HG02763 (cell line): Measurements from ENCODE around the gene DCHS2.
"Not testable (repeated sequence)": the region's sequence is repeated elsewhere in the genome, so short reads cannot be mapped to it uniquely, and the experiment has no call there.

ENCODE experiments used
- ATAC-seq: cut with Tn5 transposase; IDR thresholded peaks from one replicate; pipeline ENCODE4 v1.9.1; 2021; ENCODE audit warnings: mild to moderate bottlenecking, moderate library complexity; ENCODE audit not compliant: unreplicated experiment

DCHS2 gene

GRCh38 chr4:154222875-154223274, 268.7 kb downstream of the DCHS2 start:
- ATAC-seq: no peak

GRCh38 chr4:154218051-154218450, 273.5 kb downstream of the DCHS2 start:
- ATAC-seq: no peak

GRCh38 chr4:154217384-154217783, 274.2 kb downstream of the DCHS2 start:
- not testable (repeated sequence) for ATAC-seq

- no peak for ATAC-seq
These were observed 280.1 kb downstream of the DCHS2 start for GRCh38 chr4:154211506-154211905.

GRCh38 chr4:154208424-154208823, 283.2 kb downstream of the DCHS2 start:
- no peak for ATAC-seq

GRCh38 chr4:154205471-154205870, 286.1 kb downstream of the DCHS2 start:
- ATAC-seq: no peak

GRCh38 chr4:154194649-154195048, 296.9 kb downstream of the DCHS2 start:
- no peak for ATAC-seq

GRCh38 chr4:154192585-154192984, 299.0 kb downstream of the DCHS2 start:
- no peak for ATAC-seq

GRCh38 chr4:154189346-154189745, 302.3 kb downstream of the DCHS2 start:
- ATAC-seq: no peak

- ATAC-seq: no peak
These were observed 304.7 kb downstream of the DCHS2 start for GRCh38 chr4:154186888-154187287.

- ATAC-seq: no peak
These were observed 305.6 kb downstream of the DCHS2 start for GRCh38 chr4:154186035-154186434.

- no peak for ATAC-seq
These were observed 307.4 kb downstream of the DCHS2 start for GRCh38 chr4:154184238-154184637.

- no peak for ATAC-seq
These were observed 308.3 kb downstream of the DCHS2 start for GRCh38 chr4:154183264-154183663.
